Stimulated activated CD8-positive, alpha-beta memory T cell treated with anti-CD3 and anti-CD28 coated beads, Interleukin-12 subunit alpha, Interleukin-12 subunit beta, amount 100 ng/mL, for 1 hour (primary cell): ENCODE data around the gene SLC25A38.
"Not testable (repeated sequence)": the region's sequence is repeated elsewhere in the genome, so short reads cannot be mapped to it uniquely, and the experiment has no call there.

Experiments used
- DNase-seq: peaks from one replicate; pipeline ENCODE4 v3.0.0-alpha.2; 2020; ENCODE audit warnings: low read depth

The SLC25A38 gene

GRCh38 chr3:39407773-39408492 is 24.8 kb downstream of the SLC25A38 start:
- DNase-seq: no peak

- DNase-seq: no peak
Observed at GRCh38 chr3:39408493-39409372, 25.6 kb downstream of the SLC25A38 start.

- DNase-seq: no peak
Observed at GRCh38 chr3:39409514-39410136, 26.5 kb downstream of the SLC25A38 start.

- no peak for DNase-seq
Observed at GRCh38 chr3:39410893-39411292, 27.7 kb downstream of the SLC25A38 start.

GRCh38 chr3:39412668-39413260 is 29.6 kb downstream of the SLC25A38 start:
- no peak for DNase-seq

GRCh38 chr3:39413691-39414420 is 30.7 kb downstream of the SLC25A38 start:
- DNase-seq: no peak

- DNase-seq: no peak
Observed at GRCh38 chr3:39414421-39414907, 31.3 kb downstream of the SLC25A38 start.

GRCh38 chr3:39415302-39415701 is 32.1 kb downstream of the SLC25A38 start:
- not testable (repeated sequence) for DNase-seq

GRCh38 chr3:39415983-39416382 is 32.8 kb downstream of the SLC25A38 start:
- no peak for DNase-seq

- DNase-seq: not testable (repeated sequence)
Observed at GRCh38 chr3:39416998-39417397, 33.8 kb downstream of the SLC25A38 start.

GRCh38 chr3:39418556-39419225 is 35.5 kb downstream of the SLC25A38 start:
- not testable (repeated sequence) for DNase-seq

GRCh38 chr3:39419742-39420315 is 36.7 kb downstream of the SLC25A38 start:
- DNase-seq: no peak

- no peak for DNase-seq
Observed at GRCh38 chr3:39420543-39420942, 37.4 kb downstream of the SLC25A38 start.

- DNase-seq: no peak
Observed at GRCh38 chr3:39423436-39423970, 40.3 kb downstream of the SLC25A38 start.

- no peak for DNase-seq
Observed at GRCh38 chr3:39426312-39426711, 43.1 kb downstream of the SLC25A38 start.

GRCh38 chr3:39427506-39427905 is 44.3 kb downstream of the SLC25A38 start:
- no peak for DNase-seq

GRCh38 chr3:39428745-39429201 is 45.6 kb downstream of the SLC25A38 start:
- no peak for DNase-seq

GRCh38 chr3:39429466-39429865 is 46.3 kb downstream of the SLC25A38 start:
- no peak for DNase-seq

GRCh38 chr3:39432342-39432741 is 49.2 kb downstream of the SLC25A38 start:
- no peak for DNase-seq

- no peak for DNase-seq
Observed at GRCh38 chr3:39433642-39434041, 50.5 kb downstream of the SLC25A38 start.
